NOMO-1 (cell line): ENCODE results near the gene ALPI.
A peak's percentile ranks its signal among the peaks of the same experiment; 100 is the strongest.
"Not testable (repeated sequence)": the region's sequence is repeated elsewhere in the genome, so short reads cannot be mapped to it uniquely, and the experiment has no call there.

Experiments
- DNase-seq, 2 experiments: peaks; one replicate each; lab custom pipeline; 2025; ENCODE audit not compliant: unreplicated experiment in 2 of 2; lab: John Stamatoyannopoulos, UW

Gene ALPI

GRCh38 chr2:232455426-232456255 lies at the start of gene ALPI:
ALPI (plus strand) TSS chr2:232456153; CDS start chr2:232456200, 47 bp downstream.
- no peak for DNase-seq

- no peak for DNase-seq
Observed at GRCh38 chr2:232406556-232407310, 49.2 kb upstream of the ALPI start, which contains the start of gene ALPG. ALPG (plus strand) TSS chr2:232406844; CDS start chr2:232406895, 51 bp downstream.

- not testable (repeated sequence) for DNase-seq
Observed at GRCh38 chr2:232407428-232408150, 48.4 kb upstream of the ALPI start.

GRCh38 chr2:232408269-232408668 lies 47.7 kb upstream of the ALPI start:
- not testable (repeated sequence) for DNase-seq

- DNase-seq = not testable (repeated sequence)
Observed at GRCh38 chr2:232409617-232410016, 46.3 kb upstream of the ALPI start.

GRCh38 chr2:232410238-232410900 lies 45.6 kb upstream of the ALPI start:
- no peak for DNase-seq

GRCh38 chr2:232411901-232412629 lies 43.9 kb upstream of the ALPI start:
- DNase-seq = peak in 1 of 2 experiments; percentile 6

GRCh38 chr2:232412986-232413385 lies 43.0 kb upstream of the ALPI start:
- no peak for DNase-seq

GRCh38 chr2:232415138-232415690 lies 40.7 kb upstream of the ALPI start:
- DNase-seq = no peak

- no peak for DNase-seq
Observed at GRCh38 chr2:232415736-232416520, 40.0 kb upstream of the ALPI start.

GRCh38 chr2:232416521-232417470 lies 39.2 kb upstream of the ALPI start:
- DNase-seq = no peak

- no peak for DNase-seq
Observed at GRCh38 chr2:232417489-232417888, 38.5 kb upstream of the ALPI start.

GRCh38 chr2:232418056-232418455 lies 37.9 kb upstream of the ALPI start:
- DNase-seq = no peak

- DNase-seq = no peak
Observed at GRCh38 chr2:232418466-232419244, 37.3 kb upstream of the ALPI start.

GRCh38 chr2:232419245-232420072 lies 36.5 kb upstream of the ALPI start:
- DNase-seq = no peak

- no peak for DNase-seq
Observed at GRCh38 chr2:232420073-232420454, 35.9 kb upstream of the ALPI start.
